OCI-LY7 (cell line): ENCODE measurements around the gene MAP2K1.

ENCODE experiments used
- EZH2phosphoT487 ChIP-seq: fragments of 200-600 bp; sonication (generic); IDR thresholded peaks from 2 replicates; pipeline ENCODE4 v1.6.1; 2018; ENCODE audit warnings: low read depth, borderline replicate concordance, mild to moderate bottlenecking, mixed run types, antibody characterized with exemption, low read length, moderate library complexity, mixed read lengths
- TF ChIP-seq, protein P1 (sequence below): fragments of 200-600 bp; sonication (generic); conservative IDR thresholded peaks from 2 replicates; pipeline ENCODE4 v1.5.1; 2014; ENCODE audit warnings: mild to moderate bottlenecking, antibody characterized with exemption, low read length, moderate library complexity, mixed read lengths

DNA sequence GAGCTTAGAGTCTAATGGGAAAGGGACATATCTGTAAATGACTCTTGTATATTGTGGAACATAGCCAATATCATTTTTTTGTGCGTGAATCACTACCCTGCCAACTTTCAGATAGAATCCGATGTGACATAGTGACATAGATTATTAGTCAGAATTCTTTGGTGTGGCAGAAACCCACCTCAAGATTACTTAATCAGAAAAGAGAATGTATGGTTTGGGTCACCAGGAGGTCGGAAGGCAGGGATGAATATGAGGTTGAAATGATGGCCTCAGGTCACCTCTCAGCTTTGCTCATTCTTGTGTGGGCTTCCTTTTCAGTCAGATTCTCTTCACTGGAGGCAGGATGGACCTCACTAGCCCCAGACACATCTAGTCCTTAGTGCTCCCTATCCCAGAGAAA lies 69.5 kb downstream of the MAP2K1 start:
- TF ChIP-seq, protein P1, sequence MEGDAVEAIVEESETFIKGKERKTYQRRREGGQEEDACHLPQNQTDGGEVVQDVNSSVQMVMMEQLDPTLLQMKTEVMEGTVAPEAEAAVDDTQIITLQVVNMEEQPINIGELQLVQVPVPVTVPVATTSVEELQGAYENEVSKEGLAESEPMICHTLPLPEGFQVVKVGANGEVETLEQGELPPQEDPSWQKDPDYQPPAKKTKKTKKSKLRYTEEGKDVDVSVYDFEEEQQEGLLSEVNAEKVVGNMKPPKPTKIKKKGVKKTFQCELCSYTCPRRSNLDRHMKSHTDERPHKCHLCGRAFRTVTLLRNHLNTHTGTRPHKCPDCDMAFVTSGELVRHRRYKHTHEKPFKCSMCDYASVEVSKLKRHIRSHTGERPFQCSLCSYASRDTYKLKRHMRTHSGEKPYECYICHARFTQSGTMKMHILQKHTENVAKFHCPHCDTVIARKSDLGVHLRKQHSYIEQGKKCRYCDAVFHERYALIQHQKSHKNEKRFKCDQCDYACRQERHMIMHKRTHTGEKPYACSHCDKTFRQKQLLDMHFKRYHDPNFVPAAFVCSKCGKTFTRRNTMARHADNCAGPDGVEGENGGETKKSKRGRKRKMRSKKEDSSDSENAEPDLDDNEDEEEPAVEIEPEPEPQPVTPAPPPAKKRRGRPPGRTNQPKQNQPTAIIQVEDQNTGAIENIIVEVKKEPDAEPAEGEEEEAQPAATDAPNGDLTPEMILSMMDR = no peak
- TF ChIP-seq EZH2phosphoT487 = no peak
